Tibial artery (tissue), 4 donors: ENCODE data around the gene PTRHD1.

Experiments
- DNase-seq, 2 donors: peaks; one replicate each; pipeline ENCODE4 v3.0.0-alpha.2; 2019
- H3K27ac ChIP-seq, 2 donors: fragments of 200-600 bp; sonication (generic) in 1 of 2; 1 replicate in 1 of 2; 2 replicates in 1 of 2; pipeline ENCODE4 v1.5.1; 2018 to 2019; ENCODE audit warnings: mild to moderate bottlenecking in 1 of 2
- H3K27me3 ChIP-seq, 2 donors: fragments of 200-600 bp; sonication (generic) in 1 of 2; one replicate each; pipeline versions ENCODE4 v1.5.1 to v1.6.0; 2016 to 2019
- H3K36me3 ChIP-seq, 3 donors: fragments of 200-600 bp; sonication (generic) in 2 of 3; one replicate each; pipeline ENCODE4 v1.5.1; 2016 to 2019; ENCODE audit warnings: mild to moderate bottlenecking in 2 of 3
- H3K4me1 ChIP-seq, 4 donors: fragments of 200-600 bp; sonication (generic) in 2 of 4; 1 replicate in 3 of 4; 2 replicates in 1 of 4; pipeline ENCODE4 v1.5.1; 2016 to 2019
- H3K4me3 ChIP-seq, 2 donors: fragments of 200-600 bp; sonication (generic) in 1 of 2; 1 replicate in 1 of 2; 2 replicates in 1 of 2; pipeline ENCODE4 v1.5.1; 2018 to 2019; ENCODE audit warnings: mild to moderate bottlenecking in 2 of 2
- H3K9me3 ChIP-seq, 3 donors: fragments of 200-600 bp; sonication (generic) in 1 of 3; one replicate each; pipeline ENCODE4 v1.5.1; 2016 to 2019
- CTCF ChIP-seq, 2 experiments: fragments of 200-600 bp in 1 of 2; fragments of 450-650 bp in 1 of 2; IDR thresholded peaks; one replicate each; pipeline ENCODE4 v1.5.1; 2017 to 2019; ENCODE audit warnings: antibody characterized with exemption in 2 of 2, mild to moderate bottlenecking in 1 of 2, moderate library complexity in 1 of 2
- intact Hi-C: fragments of 100-400 bp; cut with DNase I; formaldehyde crosslinking; loops from one replicate; pipeline ENCODE4 v1.15.0; 2023; ENCODE audit warnings: low total_unique reads

The PTRHD1 gene

DNA sequence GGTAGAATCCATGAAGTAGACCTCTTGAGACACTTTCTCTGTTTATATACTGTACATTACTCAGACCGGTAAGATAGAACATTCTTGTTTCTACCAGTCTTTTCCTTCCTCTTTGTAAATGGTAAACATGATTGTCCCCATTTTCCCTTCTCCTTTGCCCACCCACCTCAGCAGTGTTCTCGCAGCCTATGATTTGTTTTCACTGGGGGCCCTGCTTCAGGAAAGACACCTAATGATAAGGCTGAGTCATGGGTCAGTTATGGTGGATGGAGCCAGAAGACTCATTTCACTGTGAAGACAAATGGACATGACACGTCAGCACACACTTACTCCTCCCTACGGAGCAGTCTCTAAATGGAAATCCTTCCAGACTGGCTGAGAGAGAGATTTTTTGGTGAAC is 23.7 kb upstream of the PTRHD1 start:
- H3K36me3 ChIP-seq: peaks cover 11 to 51% (median 25%) of the 10 kb centered on the region in 3 donors
- no peak overlapping the region for H3K27ac ChIP-seq
- no peak for TF ChIP-seq CTCF (IDR thresholded peaks at IDR 0.05)
- H3K4me3 ChIP-seq: no peak overlapping the region
- H3K9me3 ChIP-seq: no peaks in the 10 kb centered on the region
- no peak for DNase-seq
- no peaks in the 10 kb centered on the region for H3K4me1 ChIP-seq
- intact Hi-C loops: no loop called here
- no peaks in the 10 kb centered on the region for H3K27me3 ChIP-seq

- TF ChIP-seq CTCF (IDR thresholded peaks at IDR 0.05): no peak
- Histone ChIP-seq H3K36me3 (peaks cover 11 to 46% (median 20%) of the 10 kb centered on the region in 3 donors), H3K27me3 (no peaks in the 10 kb centered on the region), H3K4me1 (no peaks in the 10 kb centered on the region), H3K4me3 (no peak overlapping the region), H3K9me3 (no peaks in the 10 kb centered on the region), H3K27ac (no peak overlapping the region)
- no peak for DNase-seq
- intact Hi-C loops: no loop called here
Observed at GRCh38 chr2:24816404-24816803, 23.2 kb upstream of the PTRHD1 start.

DNA sequence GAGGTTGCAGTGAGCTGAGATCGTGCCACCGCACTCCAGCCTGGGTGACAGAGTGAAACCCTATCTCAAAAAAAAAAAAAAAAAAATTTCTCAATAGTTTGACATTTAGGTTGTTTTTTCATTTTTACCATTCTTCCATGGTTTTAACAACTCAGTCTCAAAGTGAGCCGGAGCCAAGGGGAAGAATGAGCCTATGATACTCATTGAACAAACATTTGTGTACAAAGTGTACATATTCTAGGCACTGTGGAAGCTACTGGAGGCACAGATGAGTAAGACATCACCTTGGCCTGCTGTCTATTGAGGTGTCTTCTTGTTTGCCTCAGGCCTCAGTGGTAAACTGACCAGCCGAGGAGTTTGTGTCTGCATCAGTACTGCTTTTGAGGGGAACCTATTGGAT is 22.0 kb upstream of the PTRHD1 start:
- H3K9me3 ChIP-seq: no peaks in the 10 kb centered on the region
- no peaks in the 10 kb centered on the region for H3K27me3 ChIP-seq
- no peak for TF ChIP-seq CTCF (IDR thresholded peaks at IDR 0.05)
- H3K27ac ChIP-seq: no peak overlapping the region
- H3K4me1 ChIP-seq: no peaks in the 10 kb centered on the region
- H3K4me3 ChIP-seq: no peak overlapping the region
- H3K36me3 ChIP-seq: peaks cover 3 to 34% (median 8%) of the 10 kb centered on the region in 3 donors
- intact Hi-C loops: no loop called here
- DNase-seq: no peak

- DNase-seq: no peak
- Histone ChIP-seq H3K27ac (no peak overlapping the region), H3K36me3 (peaks cover 0 to 27% (median 1%) of the 10 kb centered on the region in 3 donors), H3K4me1 (no peaks in the 10 kb centered on the region), H3K27me3 (no peaks in the 10 kb centered on the region), H3K4me3 (no peak overlapping the region), H3K9me3 (no peaks in the 10 kb centered on the region)
- no peak for TF ChIP-seq CTCF (IDR thresholded peaks at IDR 0.05)
- intact Hi-C loops: no loop called here
Observed at GRCh38 chr2:24814516-24814915, 21.3 kb upstream of the PTRHD1 start.

- H3K27me3 ChIP-seq: no peaks in the 10 kb centered on the region
- intact Hi-C loops: no loop called here
- DNase-seq: no peak
- H3K36me3 ChIP-seq: peaks cover 0 to 19% (median 0%) of the 10 kb centered on the region in 3 donors
- no peak overlapping the region for H3K27ac ChIP-seq
- no peaks in the 10 kb centered on the region for H3K4me1 ChIP-seq
- H3K4me3 ChIP-seq: no peak overlapping the region
- no peaks in the 10 kb centered on the region for H3K9me3 ChIP-seq
- TF ChIP-seq CTCF (IDR thresholded peaks at IDR 0.05): no peak
Observed at GRCh38 chr2:24813691-24814137, 20.5 kb upstream of the PTRHD1 start.
